ENCODE data around the gene BNC2. TPM values are rescaled to one million over a fixed set of nuclear protein-coding genes. Genes with fewer than 3 reads are reported as not detected.

Gene BNC2
- total RNA-seq, 1 experiment from 2014 or later, result 0.20 TPM

DNA sequence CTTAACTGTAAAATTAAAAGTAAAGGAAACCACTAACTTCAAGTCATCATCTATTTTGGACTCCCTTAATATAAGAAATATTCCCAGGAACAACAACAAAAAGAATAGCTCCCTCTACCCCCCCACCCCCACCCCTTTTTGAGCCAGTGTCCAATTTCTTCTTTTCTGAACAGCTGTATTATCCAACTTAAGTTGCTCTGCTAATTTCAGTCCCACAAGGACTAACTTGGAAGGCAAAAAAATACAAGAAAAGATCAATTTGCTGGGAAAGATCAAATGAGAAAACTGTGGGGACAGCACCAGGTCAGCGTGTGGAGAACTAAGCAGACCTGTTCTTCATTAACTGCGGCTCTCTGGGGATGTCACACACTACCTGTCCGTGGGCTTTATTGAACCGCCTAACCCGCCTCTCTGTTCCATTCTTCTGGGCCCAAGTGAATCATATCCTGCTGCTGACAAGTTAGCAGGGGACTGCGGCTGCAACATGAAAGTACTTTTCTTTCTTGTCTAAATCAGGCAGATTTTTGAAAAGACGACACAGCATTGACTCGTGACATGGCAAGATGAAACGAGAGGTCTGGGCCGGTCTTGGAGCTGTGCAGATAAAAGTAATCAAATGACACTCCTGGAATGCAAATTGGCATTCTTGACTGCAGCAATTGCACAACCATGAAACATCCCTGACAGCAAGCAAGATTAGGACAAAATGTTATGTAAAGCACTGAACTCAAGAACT, 2.7 kb downstream of the BNC2 start:
- Mint-ChIP-seq H3K27ac (ENCODE audit: unreplicated experiment) (no peak overlapping the region), H3K4me3 (ENCODE audit: unreplicated experiment) (peak overlapping the region; percentile 33), H3K36me3 (ENCODE audit: insufficient read depth, unreplicated experiment) (no peaks in the 10 kb centered on the region), H3K27me3 (ENCODE audit: insufficient read depth, unreplicated experiment) (peaks cover 6% of the 10 kb centered on the region), H3K4me1 (ENCODE audit: low read depth, unreplicated experiment) (no peaks in the 10 kb centered on the region), H3K9me3 (ENCODE audit: unreplicated experiment) (no peaks in the 10 kb centered on the region)
- ChIA-PET CTCF (no interaction called here), POLR2A (no interaction called here)
- Histone ChIP-seq H3K4me3 (ENCODE audit: low read depth, low read length) (no peak overlapping the region), H3K4me1 (peaks cover 6% of the 10 kb centered on the region; the same call in 1 of the 2 replicates), H3K27me3 (replicated peaks; ENCODE audit: control insufficient read depth, insufficient read depth, low read length) (no peaks in the 10 kb centered on the region), H3K36me3 (ENCODE audit: control insufficient read depth, insufficient read depth, low read length) (no peaks in the 10 kb centered on the region), H3K9me3 (no peaks in the 10 kb centered on the region)
- peak; percentile 30 to 37 for DNase-seq
- no TSS peak for BruUV-seq (replicated peaks)
- intact Hi-C loops (cut with micrococcal nuclease; ENCODE audit: unreplicated experiment), result no loop called here
- TF ChIP-seq, protein P1, sequence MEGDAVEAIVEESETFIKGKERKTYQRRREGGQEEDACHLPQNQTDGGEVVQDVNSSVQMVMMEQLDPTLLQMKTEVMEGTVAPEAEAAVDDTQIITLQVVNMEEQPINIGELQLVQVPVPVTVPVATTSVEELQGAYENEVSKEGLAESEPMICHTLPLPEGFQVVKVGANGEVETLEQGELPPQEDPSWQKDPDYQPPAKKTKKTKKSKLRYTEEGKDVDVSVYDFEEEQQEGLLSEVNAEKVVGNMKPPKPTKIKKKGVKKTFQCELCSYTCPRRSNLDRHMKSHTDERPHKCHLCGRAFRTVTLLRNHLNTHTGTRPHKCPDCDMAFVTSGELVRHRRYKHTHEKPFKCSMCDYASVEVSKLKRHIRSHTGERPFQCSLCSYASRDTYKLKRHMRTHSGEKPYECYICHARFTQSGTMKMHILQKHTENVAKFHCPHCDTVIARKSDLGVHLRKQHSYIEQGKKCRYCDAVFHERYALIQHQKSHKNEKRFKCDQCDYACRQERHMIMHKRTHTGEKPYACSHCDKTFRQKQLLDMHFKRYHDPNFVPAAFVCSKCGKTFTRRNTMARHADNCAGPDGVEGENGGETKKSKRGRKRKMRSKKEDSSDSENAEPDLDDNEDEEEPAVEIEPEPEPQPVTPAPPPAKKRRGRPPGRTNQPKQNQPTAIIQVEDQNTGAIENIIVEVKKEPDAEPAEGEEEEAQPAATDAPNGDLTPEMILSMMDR (IDR thresholded peaks at IDR 0.05; ENCODE audit: insufficient read depth in 1 of 2, low read depth in 1 of 2, low read length in 1 of 2, severe bottlenecking in 1 of 2, unreplicated experiment in 1 of 2), result no peak

DNA sequence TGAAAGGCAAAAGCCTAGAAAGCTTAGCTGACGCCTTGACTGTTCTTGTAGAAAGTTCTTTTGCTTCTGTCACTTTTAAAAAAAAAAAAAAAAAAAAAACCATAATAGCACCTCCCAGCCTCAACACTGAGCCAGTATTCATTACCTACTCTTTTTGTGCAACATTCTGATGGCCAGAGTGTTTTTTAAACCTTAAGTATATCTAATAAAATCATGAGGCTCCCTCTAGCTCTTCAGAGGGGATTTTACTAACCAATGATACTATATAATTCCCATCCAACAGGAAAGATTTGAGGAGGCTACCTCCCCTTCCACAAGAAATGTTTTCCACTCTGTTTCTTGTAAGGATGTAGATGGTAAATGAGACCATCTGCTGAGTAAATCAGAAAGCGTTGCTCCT, 3.9 kb downstream of the BNC2 start:
- ChIA-PET POLR2A (no interaction called here), CTCF (no interaction called here)
- Mint-ChIP-seq H3K27me3 (ENCODE audit: insufficient read depth, unreplicated experiment) (peaks cover 6% of the 10 kb centered on the region), H3K4me1 (ENCODE audit: low read depth, unreplicated experiment) (no peaks in the 10 kb centered on the region), H3K27ac (ENCODE audit: unreplicated experiment) (no peak overlapping the region), H3K36me3 (ENCODE audit: insufficient read depth, unreplicated experiment) (no peaks in the 10 kb centered on the region), H3K9me3 (ENCODE audit: unreplicated experiment) (no peaks in the 10 kb centered on the region), H3K4me3 (ENCODE audit: unreplicated experiment) (no peak overlapping the region)
- no peak for DNase-seq
- no peaks in the 10 kb centered on the region for H3K27me3 ChIP-seq (replicated peaks; ENCODE audit: control insufficient read depth, insufficient read depth, low read length)
- BruUV-seq (replicated peaks), result no TSS peak
- H3K36me3 ChIP-seq (ENCODE audit: control insufficient read depth, insufficient read depth, low read length), result no peaks in the 10 kb centered on the region
- intact Hi-C loops (cut with micrococcal nuclease; ENCODE audit: unreplicated experiment), result no loop called here
- no peak overlapping the region for H3K4me3 ChIP-seq (ENCODE audit: low read depth, low read length)
- H3K4me1 ChIP-seq, result peaks cover 6% of the 10 kb centered on the region; the same call in 1 of the 2 replicates
- TF ChIP-seq, protein P1 (IDR thresholded peaks at IDR 0.05; ENCODE audit: insufficient read depth in 1 of 2, low read depth in 1 of 2, low read length in 1 of 2, severe bottlenecking in 1 of 2, unreplicated experiment in 1 of 2), result no peak
- H3K9me3 ChIP-seq, result no peaks in the 10 kb centered on the region

GRCh38 chr9:16864649-16865434, 5.6 kb downstream of the BNC2 start:
- Mint-ChIP-seq H3K27me3 (ENCODE audit: insufficient read depth, unreplicated experiment) (peaks cover 3% of the 10 kb centered on the region), H3K4me3 (ENCODE audit: unreplicated experiment) (no peak overlapping the region), H3K27ac (ENCODE audit: unreplicated experiment) (no peak overlapping the region), H3K4me1 (ENCODE audit: low read depth, unreplicated experiment) (no peaks in the 10 kb centered on the region), H3K36me3 (ENCODE audit: insufficient read depth, unreplicated experiment) (no peaks in the 10 kb centered on the region), H3K9me3 (ENCODE audit: unreplicated experiment) (no peaks in the 10 kb centered on the region)
- intact Hi-C loops (cut with micrococcal nuclease; ENCODE audit: unreplicated experiment), result no loop called here
- Histone ChIP-seq H3K36me3 (ENCODE audit: control insufficient read depth, insufficient read depth, low read length) (no peaks in the 10 kb centered on the region), H3K4me3 (ENCODE audit: low read depth, low read length) (no peak overlapping the region), H3K9me3 (no peaks in the 10 kb centered on the region), H3K4me1 (peaks cover 6% of the 10 kb centered on the region; the same call in 1 of the 2 replicates), H3K27me3 (replicated peaks; ENCODE audit: control insufficient read depth, insufficient read depth, low read length) (no peaks in the 10 kb centered on the region)
- BruUV-seq (replicated peaks), result no TSS peak
- DNase-seq, result no peak
- ChIA-PET CTCF (no interaction called here), POLR2A (no interaction called here)
- TF ChIP-seq, protein P1 (IDR thresholded peaks at IDR 0.05; ENCODE audit: insufficient read depth in 1 of 2, low read depth in 1 of 2, low read length in 1 of 2, severe bottlenecking in 1 of 2, unreplicated experiment in 1 of 2), result no peak

Measured in Caco-2 (cell line).